Measurements from ENCODE around the gene ATP5MC3. TPM values are rescaled to one million over a fixed set of nuclear protein-coding genes. Genes with fewer than 3 reads are reported as not detected.

Gene ATP5MC3
- polyA plus RNA-seq, 4 donors, result 198 to 353 (median 317) TPM

DNA sequence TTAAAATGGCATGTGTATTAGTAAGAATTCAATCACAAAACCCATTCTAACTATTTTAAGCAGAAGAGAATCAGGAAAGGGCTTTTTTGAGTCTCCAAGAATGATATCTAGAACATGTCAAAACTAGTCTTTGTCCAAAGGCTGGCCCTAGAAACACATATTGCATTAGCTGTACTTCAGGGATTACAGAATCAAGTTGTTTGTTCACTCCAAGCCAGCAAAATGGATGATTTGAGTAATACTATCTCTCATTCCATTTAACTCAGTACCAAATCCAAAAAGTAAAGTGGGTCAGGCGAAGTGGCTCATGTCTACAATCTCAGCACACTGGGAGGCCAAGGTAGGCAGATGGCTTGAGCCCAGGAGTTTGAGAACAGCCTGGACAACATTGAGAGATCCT lies 54.8 kb downstream of the ATP5MC3 start:
- DNase-seq (ENCODE audit: low read depth in 4 of 4, low spot score in 3 of 4), result no peak

Other genes starting within 250 kb of the ATP5MC3 start
- 10 to 100 TPM; 18.4 to 29.8 (median 28.1) TPM for gene CHN1, start 176.3 kb downstream of the ATP5MC3 start, polyA plus RNA-seq (ENCODE audit: insufficient read length in 4 of 4)
- 10 to 100 TPM; 60.5 to 70.3 (median 63.6) TPM for gene ATF2, start 13.5 kb downstream of the ATP5MC3 start, polyA plus RNA-seq (ENCODE audit: insufficient read length in 4 of 4)

All from left renal pelvis (tissue), 4 donors.